H1 (cell line): ENCODE measurements around the gene NFKBIL1. TPM values are rescaled to one million over a fixed set of nuclear protein-coding genes. Genes with fewer than 3 reads are reported as not detected.
A peak's percentile ranks its signal among the peaks of the same experiment; 100 is the strongest.

Source experiments
- CTCF ChIA-PET: fragments of 300-600 bp; sonication (Branson Sonifier 250); formaldehyde crosslinking; loops from one replicate; lab custom pipeline; 2021; ENCODE audit not compliant: partially characterized antibody; lab: Charles Lee
- POLR2A ChIA-PET: fragments of 300-600 bp; sonication (Branson Sonifier 250); formaldehyde crosslinking; loops from one replicate; lab custom pipeline; 2021; ENCODE audit warnings: inconsistent platforms; ENCODE audit not compliant: partially characterized antibody; lab: Charles Lee
- DNase-seq, 2 experiments: peaks; one replicate each; pipeline versions ENCODE4 v3.0.0 to v3.0.0-alpha.2; 2010 to 2022; ENCODE audit warnings: low spot score in 2 of 2, low read depth in 1 of 2, mixed read lengths in 1 of 2
- FAIRE-seq: peaks from 2 replicates; lab custom pipeline; 2011; peaks lifted over from hg19 to GRCh38; lab: Jason Lieb, UNC
- H2AFZ ChIP-seq: 2 replicates; pipeline ENCODE4 v1.8.1; 2012; ENCODE audit warnings: low read length, inconsistent platforms
- H2AK5ac ChIP-seq: 2 replicates; pipeline ENCODE4 v1.6.1; 2013; ENCODE audit warnings: low read depth, low read length
- H2BK120ac ChIP-seq: replicated peaks from 2 replicates; pipeline ENCODE3; 2013; ENCODE audit warnings: low read depth, low read length, inconsistent platforms
- H2BK12ac ChIP-seq: 2 replicates; pipeline ENCODE4 v1.6.1; 2013; ENCODE audit warnings: low read depth, low read length
- H2BK15ac ChIP-seq: 2 replicates; pipeline ENCODE4 v1.6.1; 2013; ENCODE audit warnings: low read length
- H2BK20ac ChIP-seq: 2 replicates; pipeline ENCODE4 v1.6.1; 2013; ENCODE audit warnings: low read length
- H2BK5ac ChIP-seq: 2 replicates; pipeline ENCODE4 v1.6.1; 2013; ENCODE audit warnings: low read depth, low read length
- H3K14ac ChIP-seq: 2 replicates; pipeline ENCODE4 v1.6.1; 2013; ENCODE audit warnings: inconsistent platforms; ENCODE audit not compliant: insufficient read length
- H3K18ac ChIP-seq: 2 replicates; pipeline ENCODE4 v1.6.1; 2013; ENCODE audit warnings: low read length; ENCODE audit errors: extremely low read depth
- H3K23ac ChIP-seq: 2 replicates; pipeline ENCODE4 v1.6.1; 2013; ENCODE audit warnings: inconsistent platforms; ENCODE audit not compliant: insufficient read length
- H3K23me2 ChIP-seq: 2 replicates; pipeline ENCODE4 v1.6.1; 2013; ENCODE audit warnings: low read depth, low read length
- H3K27ac ChIP-seq: 2 replicates; pipeline ENCODE4 v1.6.1; 2011; ENCODE audit warnings: low read depth, low read length, inconsistent platforms
- H3K27me3 ChIP-seq, 4 experiments: replicated peaks in 1 of 4; 1 replicate in 1 of 4; 2 replicates in 3 of 4; pipeline versions ENCODE4 v1.6.1 to v1.8.1; 2011 to 2013; ENCODE audit warnings: low read length in 3 of 4, mild to moderate bottlenecking in 3 of 4, inconsistent platforms in 2 of 4, mixed read lengths in 2 of 4, moderate library complexity in 1 of 4; ENCODE audit not compliant: control insufficient read depth in 3 of 4, insufficient read depth in 3 of 4; ENCODE audit errors: extremely low read depth in 1 of 4
- H3K36me3 ChIP-seq, 4 experiments: 2 replicates each; pipeline versions ENCODE4 v1.6.1 to v1.8.1; 2011 to 2013; ENCODE audit warnings: mild to moderate bottlenecking in 4 of 4, low read length in 3 of 4, moderate library complexity in 2 of 4, control low read depth in 1 of 4, inconsistent platforms in 1 of 4; ENCODE audit not compliant: insufficient read depth in 4 of 4, control insufficient read depth in 2 of 4
- H3K4ac ChIP-seq: replicated peaks from 2 replicates; pipeline ENCODE3; 2013; ENCODE audit warnings: low read length, low read depth, mixed read lengths, inconsistent platforms; ENCODE audit not compliant: insufficient read length
- H3K4me1 ChIP-seq, 4 experiments: replicated peaks in 1 of 4; 1 replicate in 1 of 4; 2 replicates in 3 of 4; pipeline versions ENCODE4 v1.6.1 to v1.8.1; 2011 to 2013; ENCODE audit warnings: low read length in 3 of 4, inconsistent platforms in 2 of 4, mixed read lengths in 1 of 4; ENCODE audit not compliant: insufficient read depth in 4 of 4, control insufficient read depth in 3 of 4
- H3K4me2 ChIP-seq, 2 experiments: 2 replicates each; pipeline versions ENCODE4 v1.6.1 to v1.8.1; 2011 to 2013; ENCODE audit warnings: low read depth in 2 of 2, low read length in 2 of 2, control low read depth in 1 of 2, inconsistent platforms in 1 of 2, mild to moderate bottlenecking in 1 of 2; ENCODE audit not compliant: insufficient read depth in 1 of 2
- H3K4me3 ChIP-seq, 4 experiments: fragments of 200-600, 300-600 bp in 1 of 4; sonication (generic), shearing (Covaris generic), sonication (Bioruptor Twin) in 1 of 4; 2 replicates each; pipeline versions ENCODE4 v1.5.1 to v1.8.1; 2011 to 2016; ENCODE audit warnings: low read length in 4 of 4, low read depth in 3 of 4, control low read depth in 2 of 4, inconsistent platforms in 2 of 4, mild to moderate bottlenecking in 2 of 4, mixed read lengths in 1 of 4, moderate library complexity in 1 of 4; ENCODE audit not compliant: insufficient read depth in 2 of 4; ENCODE audit errors: extremely low read depth in 1 of 4
- H3K56ac ChIP-seq: replicated peaks from 2 replicates; pipeline ENCODE3; 2013; ENCODE audit warnings: low read depth, mild to moderate bottlenecking, mixed read lengths, low read length, inconsistent platforms; ENCODE audit not compliant: insufficient read length
- H3K79me1 ChIP-seq: 2 replicates; pipeline ENCODE4 v1.6.1; 2013; ENCODE audit warnings: low read depth, low read length, control low read depth
- H3K79me2 ChIP-seq, 2 experiments: 2 replicates each; pipeline versions ENCODE4 v1.6.1 to v1.8.1; 2012 to 2013; ENCODE audit warnings: low read length in 2 of 2, mild to moderate bottlenecking in 2 of 2, inconsistent platforms in 1 of 2; ENCODE audit not compliant: insufficient read depth in 2 of 2, control insufficient read depth in 1 of 2
- H3K9ac ChIP-seq, 4 experiments: replicated peaks in 1 of 4; 1 replicate in 1 of 4; 2 replicates in 3 of 4; pipeline versions ENCODE4 v1.6.1 to v1.8.1; 2011 to 2013; ENCODE audit warnings: low read depth in 3 of 4, low read length in 3 of 4, control low read depth in 2 of 4, mild to moderate bottlenecking in 2 of 4, moderate library complexity in 2 of 4, inconsistent platforms in 1 of 4; ENCODE audit errors: extremely low read depth in 1 of 4
- H3K9me3 ChIP-seq, 2 experiments: 2 replicates each; pipeline versions ENCODE4 v1.6.1 to v1.8.1; 2012 to 2013; ENCODE audit warnings: mild to moderate bottlenecking in 2 of 2, moderate library complexity in 2 of 2, control low read depth in 1 of 2, inconsistent platforms in 1 of 2, low read depth in 1 of 2, low read length in 1 of 2, mixed read lengths in 1 of 2; ENCODE audit not compliant: insufficient read depth in 2 of 2
- H4K20me1 ChIP-seq, 2 experiments: replicated peaks in 1 of 2; 2 replicates each; pipeline versions ENCODE3 to v1.8.1; 2011 to 2013; ENCODE audit warnings: inconsistent platforms in 2 of 2, low read length in 2 of 2, mild to moderate bottlenecking in 1 of 2; ENCODE audit not compliant: insufficient read depth in 2 of 2, control insufficient read depth in 1 of 2
- H4K5ac ChIP-seq: 2 replicates; pipeline ENCODE4 v1.6.1; 2013; ENCODE audit warnings: low read length, low read depth, mixed read lengths, inconsistent platforms; ENCODE audit not compliant: insufficient read length
- H4K8ac ChIP-seq: 2 replicates; pipeline ENCODE4 v1.8.0; 2013; ENCODE audit warnings: mild to moderate bottlenecking, moderate library complexity, low read length, inconsistent platforms; ENCODE audit not compliant: insufficient read depth; ENCODE audit errors: extremely low read depth
- H4K91ac ChIP-seq: replicated peaks from 2 replicates; pipeline ENCODE3; 2013; ENCODE audit warnings: low read length, mixed read lengths, inconsistent platforms; ENCODE audit not compliant: insufficient read length
- EGR1 ChIP-seq: IDR thresholded peaks from 2 replicates; pipeline ENCODE4 v1.6.1; 2011; ENCODE audit warnings: low read depth, low read length, borderline replicate concordance
- EP300 ChIP-seq, 2 experiments: IDR thresholded peaks; 1 replicate in 1 of 2; 2 replicates in 1 of 2; pipeline ENCODE4 v1.6.1; 2011 to 2012; ENCODE audit warnings: low read depth in 2 of 2, low read length in 2 of 2, mild to moderate bottlenecking in 2 of 2, borderline replicate concordance in 1 of 2, inconsistent platforms in 1 of 2, moderate library complexity in 1 of 2
- GABPA ChIP-seq: IDR thresholded peaks from 2 replicates; pipeline ENCODE4 v1.6.1; 2011; ENCODE audit warnings: mild to moderate bottlenecking, low read length, moderate library complexity, borderline replicate concordance; ENCODE audit not compliant: insufficient read depth
- GTF2F1 ChIP-seq: IDR thresholded peaks from 2 replicates; pipeline ENCODE4 v1.6.1; 2012; ENCODE audit warnings: low read depth, low read length, improper control_type of control experiment, borderline replicate concordance
- KDM4A ChIP-seq: IDR thresholded peaks from one replicate; pipeline ENCODE4 v1.7.1; 2012; ENCODE audit warnings: low read depth, mild to moderate bottlenecking, moderate library complexity, low read length, inconsistent platforms; ENCODE audit not compliant: severe bottlenecking
- POU5F1 ChIP-seq: IDR thresholded peaks from 2 replicates; pipeline ENCODE4 v1.6.1; 2011; ENCODE audit warnings: low read depth, mild to moderate bottlenecking, low read length, moderate library complexity
- RNF2 ChIP-seq: fragments of 200-900, 300-1000 bp; sonication (generic); IDR thresholded peaks from 2 replicates; pipeline ENCODE4 v1.7.1; 2016; ENCODE audit warnings: borderline replicate concordance, low read depth, mild to moderate bottlenecking, antibody characterized with exemption, low read length; ENCODE audit not compliant: poor library complexity, severe bottlenecking; ENCODE audit errors: missing control alignments
- SIRT6 ChIP-seq: IDR thresholded peaks from one replicate; pipeline ENCODE4 v1.7.1; 2012; ENCODE audit warnings: low read length, inconsistent platforms
- SP1 ChIP-seq: IDR thresholded peaks from 2 replicates; pipeline ENCODE4 v1.6.1; 2011; ENCODE audit warnings: low read depth, low read length
- WGBS, 2 experiments: shearing (Covaris generic) in 1 of 2; methylation state at CpG; one replicate each; pipeline versions ENCODE4 v1.1.6 to v1.1.7; 2013 to 2015; ENCODE audit warnings: low lambda C conversion rate in 2 of 2, mixed read lengths in 2 of 2, inconsistent platforms in 1 of 2, low coverage in 1 of 2, missing lambda C conversion rate in 1 of 2; ENCODE audit not compliant: insufficient replicate concordance in 2 of 2, insufficient coverage in 1 of 2, insufficient read length in 1 of 2; ENCODE audit errors: extremely low coverage in 1 of 2, missing lambda C conversion rate in 1 of 2; 5-methylcytosine and 5-hydroxymethylcytosine counted together
- polyA plus RNA-seq, 7 experiments: library from polyadenylated mRNA; depleted of rRNA in 3 of 7; stranded (reverse) in 5 of 7; unstranded in 2 of 7; fragments of >200 nt in 5 of 7; fragments of 200-250 nt in 2 of 7; gene quantifications; 1 replicate in 5 of 7; 2 replicates in 1 of 7; 4 replicates in 1 of 7; pipeline versions ENCODE4 v1.2.1 to v1.2.3, GENCODE V29; 2011 to 2013; ENCODE audit warnings: missing spikeins in 2 of 7, mixed read lengths in 2 of 7
- total RNA-seq: library from RNA; stranded (reverse); fragmentation: NEBNext Ultra II Directional; extraction: Animal tissue kit (Norgen Biotek cat#: 25700); gene quantifications from 2 replicates; pipeline ENCODE4 v1.2.1, GENCODE V29; 2021
- TF ChIP-seq, protein P1 (sequence below): IDR thresholded peaks from 2 replicates; pipeline ENCODE4 v1.6.1; 2011; ENCODE audit warnings: low read depth, mild to moderate bottlenecking, low read length; ENCODE audit not compliant: insufficient read depth

Gene NFKBIL1
- total and polyA plus RNA-seq, 2 of the 8 experiments (the other 6 are each of a cell fraction or from before 2014, with no cell fraction given): 7.5 to 11.2 TPM

DNA sequence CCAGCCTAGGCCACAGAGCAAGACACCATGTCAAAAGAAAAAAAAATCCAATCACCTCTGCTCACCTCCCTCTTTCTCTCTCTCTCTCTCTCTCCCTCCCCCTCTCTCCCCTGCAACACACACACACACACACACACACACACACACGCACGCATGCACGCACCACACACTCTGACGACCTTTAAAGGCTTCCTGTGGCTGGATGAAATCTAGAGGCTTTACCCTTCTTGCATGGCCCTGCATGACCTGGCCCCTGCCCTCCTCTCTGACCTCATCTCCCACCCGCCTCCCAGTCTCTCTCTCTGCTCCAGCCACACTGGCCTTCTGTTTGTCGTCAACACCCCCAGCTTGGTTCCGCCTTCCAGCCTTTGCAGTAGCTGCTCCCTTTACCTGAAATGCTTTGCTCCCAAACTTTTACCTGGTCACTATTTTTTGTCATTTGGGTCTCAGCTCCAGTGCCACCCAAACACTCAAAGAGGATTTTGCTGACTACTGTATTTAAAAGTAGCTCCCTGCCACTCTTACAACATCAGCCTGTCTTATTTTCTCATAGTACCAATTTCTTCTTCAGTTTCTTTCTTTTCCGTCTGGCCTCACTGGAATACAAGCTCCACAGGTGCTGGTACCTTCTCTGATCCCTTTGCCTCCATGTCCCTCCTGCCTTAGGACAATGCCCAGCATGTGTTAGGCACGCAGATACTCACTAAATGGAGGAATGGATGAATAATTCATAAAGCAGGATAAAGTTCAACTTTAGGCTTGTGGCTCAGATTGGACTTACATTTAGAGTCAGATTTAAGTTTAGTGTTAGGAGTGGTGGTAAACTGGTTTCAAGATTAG is 20.3 kb downstream of the NFKBIL1 start:
- Histone ChIP-seq H3K4me3 (no peak overlapping the region), H3K4me2 (no peak overlapping the region; a peak in 1 of 4 replicates), H4K91ac (no peak overlapping the region), H3K9ac (no peak overlapping the region), H2BK120ac (no peak overlapping the region), H3K23ac (no peak overlapping the region), H4K8ac (no peak overlapping the region), H2BK15ac (no peak overlapping the region; the same call in 1 of the 2 replicates), H3K4me1 (no peaks in the 10 kb centered on the region; a peak in 2 of 7 replicates), H3K36me3 (no peaks in the 10 kb centered on the region), H2AK5ac (no peak overlapping the region), H3K56ac (no peak overlapping the region), H3K18ac (no peak overlapping the region), H2AFZ (no peak overlapping the region), H3K4ac (no peak overlapping the region), H3K79me1 (no peaks in the 10 kb centered on the region), H3K23me2 (peaks cover 3% of the 10 kb centered on the region; the same call in 1 of the 2 replicates), H3K27ac (no peak overlapping the region), H2BK5ac (no peak overlapping the region; the same call in 1 of the 2 replicates), H2BK20ac (no peak overlapping the region), H3K79me2 (no peaks in the 10 kb centered on the region), H3K27me3 (no peaks in the 10 kb centered on the region), H2BK12ac (0 out of 2 replicates have a peak overlapping the region, but pooled peaks have one; percentile 23), H3K9me3 (no peaks in the 10 kb centered on the region), H4K5ac (no peak overlapping the region), H3K14ac (no peak overlapping the region), H4K20me1 (no peaks in the 10 kb centered on the region)
- no peak for FAIRE-seq
- POLR2A ChIA-PET: interaction anchor here (0.7 to 5.5 kb wide), 6 partner anchors 10 to 85 kb away, joined by 3 to 27 read pairs (median 6); partner anchors contain the start of genes BAG6 and LTB
- WGBS, 2 experiments: 56% methylated on average over 9 of the region's 9 CpGs; no CpG with 5 or more reads in 1 of the 2 experiments
- no peak for DNase-seq
- CTCF ChIA-PET: interaction anchor here (0.8 to 4.9 kb wide), 8 partner anchors 12 to 29 kb away, joined by 3 to 47 read pairs (median 5); partner anchors contain the start of genes LST1, LTB and NCR3
- TF ChIP-seq GTF2F1 (no peak), GABPA (no peak), SIRT6 (no peak), KDM4A (no peak), RNF2 (no peak), SP1 (no peak), POU5F1 (no peak), EGR1 (no peak), EP300 (IDR thresholded peaks at IDR 0.05; ENCODE audit: borderline replicate concordance in 1 of 2, low read depth in 2 of 2, low read length in 2 of 2) (no peak)
- TF ChIP-seq, protein P1, sequence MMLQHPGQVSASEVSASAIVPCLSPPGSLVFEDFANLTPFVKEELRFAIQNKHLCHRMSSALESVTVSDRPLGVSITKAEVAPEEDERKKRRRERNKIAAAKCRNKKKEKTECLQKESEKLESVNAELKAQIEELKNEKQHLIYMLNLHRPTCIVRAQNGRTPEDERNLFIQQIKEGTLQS: no peak
